D721Med (cell line): Measurements from ENCODE around the gene BRAF.

Source experiments
- DNase-seq: peaks from one replicate; pipeline ENCODE4 v3.0.0; 2011; ENCODE audit warnings: low spot score; ENCODE audit not compliant: insufficient read length
- FAIRE-seq: peaks from 2 replicates; lab custom pipeline; 2011; peaks lifted over from hg19 to GRCh38; lab: Jason Lieb, UNC
- CTCF ChIP-seq: IDR thresholded peaks from 2 replicates; pipeline ENCODE4 v1.5.1; 2012; ENCODE audit warnings: mild to moderate bottlenecking, control low read depth; ENCODE audit not compliant: insufficient read depth; ENCODE audit errors: missing control alignments

Gene BRAF

GRCh38 chr7:140864732-140865131 lies 60.0 kb downstream of the BRAF start:
- DNase-seq (no peak), FAIRE-seq (no peak)
- no peak for TF ChIP-seq CTCF

- no peak for DNase-seq
- no peak for TF ChIP-seq CTCF
- FAIRE-seq: no peak
These were observed 60.9 kb downstream of the BRAF start for GRCh38 chr7:140863867-140864266.

- no peak for FAIRE-seq
These were observed 61.5 kb downstream of the BRAF start for GRCh38 chr7:140863184-140863583.

GRCh38 chr7:140857048-140857447 lies 67.7 kb downstream of the BRAF start:
- FAIRE-seq (peak; percentile 16), DNase-seq (no peak)
- TF ChIP-seq CTCF: no peak

More at GRCh38 chr7:140863184-140863583, 61.5 kb downstream of the BRAF start:
- TF ChIP-seq CTCF: no peak
- no peak for DNase-seq

- FAIRE-seq (no peak), DNase-seq (no peak)
- no peak for TF ChIP-seq CTCF
These were observed 83.5 kb downstream of the BRAF start for GRCh38 chr7:140841166-140841715.

- FAIRE-seq: no peak
- no peak for TF ChIP-seq CTCF
- DNase-seq: no peak
These were observed 93.0 kb downstream of the BRAF start for GRCh38 chr7:140831724-140832123.

GRCh38 chr7:140829720-140830119 lies 95.0 kb downstream of the BRAF start:
- FAIRE-seq (peak; percentile 29), DNase-seq (no peak)
- TF ChIP-seq CTCF: no peak
